ENCODE data around the gene LPAR2.
"Not testable (repeated sequence)": the region's sequence is repeated elsewhere in the genome, so short reads cannot be mapped to it uniquely, and the experiment has no call there.

Gene LPAR2

GRCh38 chr19:19631346-19631745, 3.3 kb upstream of the LPAR2 start:
- DNase-seq (ENCODE audit: low read depth, low spot score) = no peak

GRCh38 chr19:19630426-19630825, 2.4 kb upstream of the LPAR2 start:
- no peak for DNase-seq (ENCODE audit: low read depth, low spot score)

- DNase-seq (ENCODE audit: low read depth, low spot score) = no peak
Observed at GRCh38 chr19:19630062-19630414, 2.0 kb upstream of the LPAR2 start.

- peak; percentile 75 for DNase-seq (ENCODE audit: low read depth, low spot score)
Observed at GRCh38 chr19:19628501-19629134, 598 bp upstream of the LPAR2 start.

GRCh38 chr19:19626516-19627472, 1.2 kb downstream of the LPAR2 start:
- DNase-seq (ENCODE audit: low read depth, low spot score) = no peak

- no peak for DNase-seq (ENCODE audit: low read depth, low spot score)
Observed at GRCh38 chr19:19624032-19624570, 3.9 kb downstream of the LPAR2 start.

GRCh38 chr19:19623383-19623782, 4.6 kb downstream of the LPAR2 start:
- no peak for DNase-seq (ENCODE audit: low read depth, low spot score)

- DNase-seq (ENCODE audit: low read depth, low spot score) = no peak
Observed at GRCh38 chr19:19619849-19620210, 8.2 kb downstream of the LPAR2 start.

- DNase-seq (ENCODE audit: low read depth, low spot score) = no peak
Observed at GRCh38 chr19:19619181-19619848, 8.7 kb downstream of the LPAR2 start.

- peak; percentile 97 for DNase-seq (ENCODE audit: low read depth, low spot score)
Observed at GRCh38 chr19:19618219-19619051, 9.6 kb downstream of the LPAR2 start, which contains the start of gene PBX4. TSS of gene PBX4 (minus strand) at chr19:19618687. CDS start at chr19:19618629, 58 bp downstream.

GRCh38 chr19:19615086-19615485, 12.9 kb downstream of the LPAR2 start:
- DNase-seq (ENCODE audit: low read depth, low spot score) = no peak

GRCh38 chr19:19613506-19613905, 14.5 kb downstream of the LPAR2 start:
- no peak for DNase-seq (ENCODE audit: low read depth, low spot score)

GRCh38 chr19:19610376-19611202, 17.4 kb downstream of the LPAR2 start:
- DNase-seq (ENCODE audit: low read depth, low spot score) = no peak

GRCh38 chr19:19606686-19607085, 21.3 kb downstream of the LPAR2 start:
- DNase-seq (ENCODE audit: low read depth, low spot score) = not testable (repeated sequence)

- no peak for DNase-seq (ENCODE audit: low read depth, low spot score)
Observed at GRCh38 chr19:19606021-19606420, 22.0 kb downstream of the LPAR2 start.

- DNase-seq (ENCODE audit: low read depth, low spot score) = no peak
Observed at GRCh38 chr19:19602713-19603324, 25.2 kb downstream of the LPAR2 start.

GRCh38 chr19:19602136-19602712, 25.8 kb downstream of the LPAR2 start:
- DNase-seq (ENCODE audit: low read depth, low spot score) = no peak

- no peak for DNase-seq (ENCODE audit: low read depth, low spot score)
Observed at GRCh38 chr19:19600793-19601330, 27.2 kb downstream of the LPAR2 start.

All from astrocyte of the hippocampus (primary cell).